ENCODE data around the gene CORO6. TPM values are rescaled to one million over a fixed set of nuclear protein-coding genes. Genes with fewer than 3 reads are reported as not detected.

Gene CORO6
- total RNA-seq, 4 donors from 2014 or later: 5.7 to 19.0 (median 8.7) TPM

DNA sequence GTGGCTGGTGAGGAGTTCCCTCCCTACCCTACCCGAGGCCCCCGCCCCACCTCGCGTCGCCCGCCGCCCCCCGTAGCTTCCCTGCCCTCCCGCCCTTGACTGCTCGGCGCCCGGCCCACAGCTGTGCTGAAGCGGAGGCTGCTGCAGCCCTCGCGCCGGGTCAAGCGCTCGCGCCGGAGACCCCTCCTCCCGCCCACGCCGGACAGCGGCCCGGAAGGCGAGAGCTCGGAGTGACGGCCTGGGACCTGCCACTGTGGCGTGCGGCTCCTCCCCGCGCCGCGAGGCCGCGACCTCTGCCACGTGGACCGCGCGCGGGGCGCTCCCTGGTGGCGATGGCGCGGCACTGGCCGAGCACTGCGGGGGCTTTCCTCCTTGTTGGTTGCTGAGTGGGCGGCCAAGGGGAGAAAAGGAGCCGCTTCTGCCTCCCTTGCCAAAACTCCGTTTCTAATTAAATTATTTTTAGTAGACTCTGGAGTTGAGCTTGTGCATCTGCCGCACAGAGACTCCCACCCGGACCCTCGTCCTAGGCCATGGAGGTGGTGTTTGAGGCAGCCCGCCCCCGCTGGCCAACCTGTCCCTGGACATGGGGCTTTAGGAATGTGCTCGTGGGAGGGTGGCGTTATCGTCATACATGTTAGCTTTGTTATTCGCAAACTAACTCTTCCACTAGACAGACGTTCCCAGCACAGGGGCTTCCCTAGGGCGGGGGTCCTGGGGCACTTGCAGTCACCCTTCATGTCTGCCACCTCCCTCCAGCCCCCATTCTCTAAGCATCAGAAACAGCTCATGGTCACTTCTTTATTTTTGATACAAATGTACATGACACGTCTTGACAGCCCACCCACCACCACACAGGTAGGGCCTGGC is 49.8 kb downstream of the CORO6 start:
- 40 to 55% methylated on average over 42 to 53 of the region's 62 CpGs for WGBS, 2 donors
- TF ChIP-seq, protein P1, sequence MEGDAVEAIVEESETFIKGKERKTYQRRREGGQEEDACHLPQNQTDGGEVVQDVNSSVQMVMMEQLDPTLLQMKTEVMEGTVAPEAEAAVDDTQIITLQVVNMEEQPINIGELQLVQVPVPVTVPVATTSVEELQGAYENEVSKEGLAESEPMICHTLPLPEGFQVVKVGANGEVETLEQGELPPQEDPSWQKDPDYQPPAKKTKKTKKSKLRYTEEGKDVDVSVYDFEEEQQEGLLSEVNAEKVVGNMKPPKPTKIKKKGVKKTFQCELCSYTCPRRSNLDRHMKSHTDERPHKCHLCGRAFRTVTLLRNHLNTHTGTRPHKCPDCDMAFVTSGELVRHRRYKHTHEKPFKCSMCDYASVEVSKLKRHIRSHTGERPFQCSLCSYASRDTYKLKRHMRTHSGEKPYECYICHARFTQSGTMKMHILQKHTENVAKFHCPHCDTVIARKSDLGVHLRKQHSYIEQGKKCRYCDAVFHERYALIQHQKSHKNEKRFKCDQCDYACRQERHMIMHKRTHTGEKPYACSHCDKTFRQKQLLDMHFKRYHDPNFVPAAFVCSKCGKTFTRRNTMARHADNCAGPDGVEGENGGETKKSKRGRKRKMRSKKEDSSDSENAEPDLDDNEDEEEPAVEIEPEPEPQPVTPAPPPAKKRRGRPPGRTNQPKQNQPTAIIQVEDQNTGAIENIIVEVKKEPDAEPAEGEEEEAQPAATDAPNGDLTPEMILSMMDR (IDR thresholded peaks at IDR 0.05): no peak
- TF ChIP-seq POLR2A (IDR thresholded peaks at IDR 0.05): no peak
- DNase-seq (ENCODE audit: low spot score in 2 of 2): peak; percentile 29 to 92
- intact Hi-C loops (cut with DNase I; ENCODE audit: low total_unique reads): no loop called here
- no peak overlapping the region for H3K4me3 ChIP-seq (ENCODE audit: low read depth, poor library complexity, severe bottlenecking)

DNA sequence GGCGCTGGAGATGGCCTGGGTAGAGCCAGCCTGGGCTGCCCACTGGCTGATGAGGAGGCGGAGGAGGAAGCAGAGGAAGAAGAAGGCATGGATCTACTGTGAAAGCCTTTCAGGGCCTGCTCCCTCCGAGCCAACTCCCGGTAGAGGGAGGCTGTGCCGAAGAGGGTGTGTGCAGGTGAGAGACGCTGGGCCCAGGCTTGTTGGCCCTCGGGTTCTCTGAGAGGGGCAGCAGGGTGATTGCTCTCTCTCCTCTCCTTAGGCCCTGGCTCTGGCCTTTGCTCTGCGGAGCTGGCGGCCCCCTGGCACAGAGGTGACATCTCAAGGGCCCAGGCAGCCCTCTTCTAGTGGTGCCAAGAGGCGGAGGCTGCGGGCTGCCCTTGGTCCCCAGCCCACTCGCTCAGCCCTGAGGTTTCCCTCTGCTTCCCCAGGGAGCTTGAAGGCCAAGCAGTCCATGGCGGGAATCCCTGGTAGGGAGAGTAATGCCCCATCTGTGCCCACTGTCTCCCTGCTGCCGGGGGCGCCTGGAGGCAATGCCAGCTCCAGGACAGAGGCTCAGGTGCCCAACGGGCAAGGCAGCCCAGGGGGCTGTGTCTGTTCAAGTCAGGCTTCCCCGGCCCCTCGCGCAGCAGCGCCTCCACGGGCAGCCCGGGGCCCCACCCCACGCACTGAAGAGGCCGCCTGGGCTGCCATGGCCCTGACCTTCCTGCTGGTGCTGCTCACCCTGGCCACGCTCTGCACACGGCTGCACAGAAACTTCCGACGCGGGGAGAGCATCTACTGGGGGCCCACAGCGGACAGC is 50.6 kb downstream of the CORO6 start:
- TF ChIP-seq, protein P1 (IDR thresholded peaks at IDR 0.05): no peak
- TF ChIP-seq POLR2A (IDR thresholded peaks at IDR 0.05): no peak
- H3K4me3 ChIP-seq (ENCODE audit: low read depth, poor library complexity, severe bottlenecking): no peak overlapping the region
- DNase-seq (ENCODE audit: low spot score in 2 of 2): peak; percentile 15 to 86
- 49 to 65% methylated on average over 27 to 28 of the region's 30 CpGs for WGBS, 2 donors
- intact Hi-C loops (cut with DNase I; ENCODE audit: low total_unique reads): no loop called here

DNA sequence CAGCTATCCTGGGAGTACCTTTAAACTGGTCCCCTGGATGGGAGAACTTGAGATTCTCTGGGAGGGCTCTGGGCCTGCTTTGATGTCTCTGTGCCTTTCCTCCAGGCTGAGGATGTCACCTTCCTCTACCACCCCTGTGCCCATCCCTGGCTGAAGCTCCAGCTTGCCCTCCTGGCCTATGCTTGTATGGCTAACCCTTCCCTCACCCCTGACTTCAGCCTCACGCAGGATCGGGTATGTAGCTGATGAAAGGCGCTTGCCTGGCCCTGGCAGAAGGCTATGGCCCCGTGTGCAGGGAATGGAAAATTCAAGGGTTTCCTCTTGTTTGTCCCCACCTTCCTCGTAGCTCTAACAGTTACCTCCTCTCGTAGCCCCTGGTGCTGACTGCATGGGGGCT is 51.2 kb downstream of the CORO6 start:
- TF ChIP-seq, protein P1 (IDR thresholded peaks at IDR 0.05): no peak
- H3K4me3 ChIP-seq (ENCODE audit: low read depth, poor library complexity, severe bottlenecking): no peak overlapping the region
- DNase-seq (ENCODE audit: low spot score in 2 of 2): peak in 1 of 2 donors; percentile 76
- intact Hi-C loops (cut with DNase I; ENCODE audit: low total_unique reads): no loop called here
- WGBS, 2 donors: 76 to 90% methylated on average over 6 of the region's 6 CpGs

DNA sequence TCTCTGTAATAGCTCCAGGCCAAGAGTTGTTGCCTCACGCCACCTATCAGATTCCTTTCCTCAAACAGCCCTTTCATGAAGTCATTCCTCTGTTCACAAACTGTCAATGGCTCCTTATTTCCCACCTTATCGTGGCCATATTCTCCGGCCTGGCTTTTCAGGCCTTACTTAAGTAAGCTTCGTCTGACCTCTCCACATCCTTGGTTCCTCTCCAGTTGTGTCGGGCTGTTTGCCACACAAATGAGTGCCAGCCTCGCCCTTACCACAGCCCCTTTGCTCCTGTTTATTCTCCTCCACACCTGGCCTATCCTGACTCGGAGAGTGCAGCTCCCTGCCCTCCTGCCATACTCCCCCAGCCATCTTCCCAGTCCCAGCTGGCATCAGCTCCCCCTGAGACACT is 52.2 kb downstream of the CORO6 start:
- TF ChIP-seq, protein P1 (IDR thresholded peaks at IDR 0.05): no peak
- no peak for TF ChIP-seq POLR2A (IDR thresholded peaks at IDR 0.05)
- 62 to 65% methylated on average over 7 of the region's 7 CpGs for WGBS, 2 donors
- peak in 1 of 2 donors; percentile 80 for DNase-seq (ENCODE audit: low spot score in 2 of 2)
- H3K4me3 ChIP-seq (ENCODE audit: low read depth, poor library complexity, severe bottlenecking): no peak overlapping the region
- intact Hi-C loops (cut with DNase I; ENCODE audit: low total_unique reads): no loop called here

DNA sequence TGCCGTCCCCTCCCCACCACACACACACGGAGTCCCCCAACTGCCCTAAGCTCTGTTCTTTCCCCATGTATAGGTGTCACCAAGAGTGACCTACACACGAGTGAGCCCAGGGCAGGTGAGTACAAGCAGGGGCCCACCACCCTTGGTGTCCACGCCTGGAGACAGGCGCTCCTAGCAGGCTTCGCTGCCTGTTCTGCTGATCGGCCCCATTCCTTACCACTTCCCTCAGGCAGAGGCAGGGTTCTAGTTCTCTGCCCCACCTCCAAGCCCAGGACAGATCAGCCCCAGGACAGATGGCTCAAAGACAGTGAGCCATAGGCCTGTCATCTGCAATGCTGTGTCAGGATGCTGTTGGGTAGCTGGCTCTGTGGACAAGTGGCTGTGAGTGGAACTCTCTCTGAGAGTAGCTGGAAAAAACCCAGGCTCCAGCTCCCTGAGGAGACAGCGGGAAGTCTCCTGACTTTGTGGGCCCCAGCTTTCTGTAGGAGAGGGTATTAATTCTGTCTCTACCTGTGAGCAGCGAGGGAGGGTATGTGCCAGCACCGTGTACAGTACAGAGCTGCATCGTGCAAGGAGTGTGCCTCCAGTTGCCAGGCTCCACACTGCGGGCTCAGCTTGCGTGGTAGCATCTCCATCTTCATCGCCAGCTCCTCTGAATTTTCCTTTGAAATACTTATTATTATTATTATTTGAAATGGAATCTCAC is 53.3 kb downstream of the CORO6 start:
- DNase-seq (ENCODE audit: low spot score in 2 of 2): peak; percentile 15 to 72
- no peak for TF ChIP-seq POLR2A (IDR thresholded peaks at IDR 0.05)
- TF ChIP-seq, protein P1 (IDR thresholded peaks at IDR 0.05): no peak
- peak overlapping the region; percentile 68 for H3K4me3 ChIP-seq (ENCODE audit: low read depth, poor library complexity, severe bottlenecking)
- WGBS, 2 donors: 52 to 53% methylated on average over 14 of the region's 14 CpGs
- intact Hi-C loops (cut with DNase I; ENCODE audit: low total_unique reads): no loop called here
